HG02571 (cell line): ENCODE results near the gene LDHAL6B.
"Not testable (repeated sequence)": the region's sequence is repeated elsewhere in the genome, so short reads cannot be mapped to it uniquely, and the experiment has no call there.

ENCODE experiments used
- ATAC-seq: cut with Tn5 transposase; IDR thresholded peaks from one replicate; pipeline ENCODE4 v1.9.1; 2021; ENCODE audit warnings: mild to moderate bottlenecking, moderate library complexity; ENCODE audit not compliant: unreplicated experiment

Gene LDHAL6B

GRCh38 chr15:59206623-59207183 is at the start of gene LDHAL6B:
Gene LDHAL6B (plus strand): TSS chr15:59206843. CDS start chr15:59206941, 98 bp downstream.
- no peak for ATAC-seq

DNA sequence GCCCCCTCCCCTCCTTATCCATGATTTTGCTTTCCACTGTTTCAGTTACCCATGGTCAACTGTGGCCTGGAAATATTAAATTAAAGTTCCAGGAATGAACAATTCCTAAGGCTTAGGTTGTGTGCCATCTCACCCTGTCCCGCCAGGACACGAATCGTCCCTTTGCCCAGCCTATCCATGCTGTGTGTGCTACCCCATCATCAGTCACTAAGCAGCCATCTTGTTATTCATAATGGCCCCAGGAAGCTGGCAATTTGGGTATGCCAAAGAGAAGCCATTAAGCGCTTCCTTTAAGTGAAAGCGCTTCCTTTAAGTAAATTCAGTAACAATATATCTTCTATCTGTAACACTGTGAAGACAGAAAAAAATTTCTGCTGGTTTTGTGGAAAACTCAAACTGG is 49.2 kb upstream of the LDHAL6B start:
- ATAC-seq = no peak

DNA sequence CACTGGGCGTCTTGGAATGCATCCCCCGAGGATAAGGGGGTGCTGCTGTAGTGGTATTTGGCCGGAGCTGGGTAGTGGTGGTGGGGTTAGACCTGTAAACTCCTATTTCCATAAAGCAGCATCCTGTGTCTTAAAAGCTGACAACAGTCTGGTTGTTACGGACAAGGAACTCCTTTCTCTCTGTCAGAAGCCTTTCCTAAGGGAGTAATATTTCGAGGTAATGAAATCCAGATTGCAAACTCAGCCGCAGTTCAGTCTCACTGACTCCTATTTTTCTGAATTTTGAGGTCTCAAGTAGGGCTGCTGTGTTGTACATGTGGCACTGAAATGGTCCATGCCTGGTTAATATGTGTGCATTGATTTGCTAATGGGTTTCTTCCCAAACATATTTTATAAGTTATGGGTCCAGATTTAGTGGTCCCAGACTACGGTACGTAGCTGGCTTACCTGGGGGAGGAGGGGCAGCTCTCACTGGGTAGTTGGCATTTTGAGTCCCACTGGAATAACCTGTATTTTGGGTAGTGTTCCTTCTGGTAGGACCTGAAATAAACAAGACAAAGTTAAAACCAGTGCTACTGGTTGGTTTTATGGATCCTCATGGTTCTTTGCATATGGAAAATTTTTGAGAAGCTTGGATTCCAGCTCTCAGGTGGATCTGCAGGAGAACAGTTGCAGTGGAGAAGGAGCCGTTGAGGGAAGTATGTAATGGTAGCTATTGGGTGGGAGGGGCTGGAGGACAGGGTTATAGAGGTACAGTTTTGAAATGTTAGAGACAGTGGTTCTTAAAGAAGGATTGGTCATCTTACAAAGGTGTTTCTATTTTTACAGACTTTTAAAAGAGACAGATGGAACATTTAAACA is 48.6 kb upstream of the LDHAL6B start:
- no peak for ATAC-seq

GRCh38 chr15:59158701-59159034 is 48.0 kb upstream of the LDHAL6B start:
- ATAC-seq = no peak

DNA sequence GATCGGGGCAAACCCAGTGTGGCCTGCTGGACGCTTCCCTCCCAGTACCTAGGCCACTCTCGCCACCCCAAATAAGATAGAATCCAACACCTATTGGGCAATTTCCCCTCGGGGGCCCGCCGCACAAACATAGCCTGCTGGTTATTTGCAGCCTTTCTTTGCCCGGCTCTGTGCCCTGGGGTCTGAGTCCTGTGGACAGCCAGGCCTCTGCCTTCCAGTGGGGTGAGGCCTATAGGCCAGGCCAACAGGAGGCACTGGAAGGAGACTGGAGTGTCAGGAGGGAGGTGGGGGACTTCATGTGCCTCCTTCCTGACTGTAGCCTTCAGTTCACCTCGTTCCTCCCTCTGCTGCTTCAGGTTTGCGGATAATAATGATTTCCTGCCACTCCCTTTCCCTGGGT is 47.4 kb upstream of the LDHAL6B start:
- ATAC-seq = no peak

DNA sequence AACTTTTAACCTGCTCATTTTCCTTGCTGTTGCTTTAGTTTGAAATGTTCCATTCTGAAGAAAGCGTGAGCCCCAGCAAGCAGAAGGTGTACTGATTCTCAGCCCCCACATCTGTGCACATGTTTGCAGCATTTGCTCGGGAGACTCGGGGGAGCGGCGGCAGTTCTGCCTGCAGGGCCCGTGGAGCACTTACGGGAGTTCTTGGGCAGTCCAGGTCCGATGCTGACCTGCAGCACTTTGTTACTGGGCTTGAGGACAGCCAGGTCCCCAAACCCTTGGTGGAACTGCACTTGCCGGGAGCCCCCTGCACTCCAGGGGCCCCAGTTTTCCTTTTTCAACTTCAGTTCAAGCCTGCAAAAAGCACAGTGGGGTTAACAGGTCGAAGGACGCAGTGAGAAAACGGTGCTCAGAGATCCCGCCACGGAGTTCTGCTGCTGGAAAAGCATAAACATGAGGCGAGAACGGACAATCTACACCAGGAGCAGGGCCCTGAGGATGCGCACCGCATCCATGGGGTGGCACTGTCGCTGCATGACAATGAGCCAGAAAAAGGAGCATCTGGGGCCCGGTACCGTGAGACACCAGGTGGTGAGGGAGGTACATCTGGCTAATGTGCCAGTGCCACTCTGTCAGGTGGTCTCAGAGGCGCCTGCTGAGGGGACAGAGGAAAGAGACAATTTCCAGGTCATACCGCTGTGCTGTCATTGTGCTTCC is 45.6 kb upstream of the LDHAL6B start:
- ATAC-seq = no peak

GRCh38 chr15:59162080-59162479 is 44.6 kb upstream of the LDHAL6B start:
- ATAC-seq = not testable (repeated sequence)

DNA sequence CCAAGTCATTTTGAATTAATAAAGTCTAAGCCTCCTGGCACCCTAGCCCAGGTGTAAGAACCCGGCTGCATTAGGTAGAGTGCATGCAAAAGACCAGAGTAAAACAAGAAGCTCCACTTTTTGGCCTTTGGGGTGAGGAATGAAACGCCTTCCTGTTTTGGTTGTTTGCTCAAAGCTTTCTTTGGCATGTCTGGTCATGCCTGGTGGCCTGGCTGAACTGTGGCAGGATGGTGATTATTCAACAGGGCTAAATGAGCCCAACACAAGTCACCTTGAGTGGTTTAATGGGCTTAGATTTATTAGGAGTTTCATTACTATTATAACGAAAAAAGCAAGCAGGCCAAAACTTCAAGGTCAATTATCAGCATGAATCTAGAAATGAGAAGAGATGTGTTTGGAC is 40.9 kb upstream of the LDHAL6B start:
- no peak for ATAC-seq

DNA sequence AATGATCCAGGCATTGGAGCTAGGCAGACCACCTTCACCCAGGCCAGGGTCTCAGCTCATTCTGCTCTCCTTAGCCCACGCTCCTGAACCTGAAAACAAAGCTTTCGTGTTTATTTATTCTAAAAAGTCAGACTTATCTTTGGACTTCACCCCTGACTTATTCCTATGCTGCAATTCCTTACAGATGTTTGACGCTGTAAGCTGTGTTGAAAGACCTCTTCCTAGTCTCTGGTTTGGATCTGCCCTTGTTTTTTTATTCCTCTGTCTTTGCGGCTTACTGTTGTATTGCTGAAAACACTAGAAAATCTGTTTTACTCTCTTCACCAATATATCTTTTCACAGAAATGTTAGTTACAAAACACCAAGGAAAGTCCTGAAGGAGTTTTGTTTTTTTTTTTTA is 40.5 kb upstream of the LDHAL6B start:
- ATAC-seq = no peak

DNA sequence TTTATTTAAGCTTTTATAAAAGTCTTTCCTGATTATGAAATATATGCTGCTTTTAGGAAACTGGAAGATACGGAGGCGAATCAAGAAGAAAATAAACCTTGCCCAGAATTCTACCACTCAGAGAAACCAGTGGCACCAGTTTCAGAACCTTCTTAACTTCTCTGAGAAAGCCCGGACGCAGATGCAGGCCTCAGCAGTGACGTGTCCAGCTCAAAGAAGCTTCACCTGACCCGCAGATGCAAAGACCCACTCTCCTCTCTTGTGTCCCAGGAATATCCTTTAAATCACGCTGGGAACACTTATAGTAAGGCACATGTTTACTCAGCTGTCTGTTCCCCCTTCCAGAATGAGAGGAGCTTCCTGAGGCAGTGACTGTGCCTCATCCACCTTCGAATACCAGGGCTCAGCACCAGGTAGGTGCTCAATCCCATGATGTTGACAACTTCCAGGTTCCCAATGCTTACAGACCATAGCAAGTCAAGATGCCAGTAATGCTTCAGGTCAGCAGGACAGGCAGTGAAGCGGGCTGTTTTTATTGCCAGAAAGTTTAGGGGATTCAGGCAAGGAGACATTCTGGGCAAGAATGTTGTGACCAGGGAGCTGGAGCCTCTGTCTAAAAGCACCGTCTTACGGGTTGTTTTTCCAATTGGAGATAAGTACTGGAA is 39.9 kb upstream of the LDHAL6B start:
- no peak for ATAC-seq

- ATAC-seq = no peak
These were observed 38.1 kb upstream of the LDHAL6B start for GRCh38 chr15:59168536-59168935.

GRCh38 chr15:59169251-59169708 is 37.4 kb upstream of the LDHAL6B start:
- no peak for ATAC-seq

DNA sequence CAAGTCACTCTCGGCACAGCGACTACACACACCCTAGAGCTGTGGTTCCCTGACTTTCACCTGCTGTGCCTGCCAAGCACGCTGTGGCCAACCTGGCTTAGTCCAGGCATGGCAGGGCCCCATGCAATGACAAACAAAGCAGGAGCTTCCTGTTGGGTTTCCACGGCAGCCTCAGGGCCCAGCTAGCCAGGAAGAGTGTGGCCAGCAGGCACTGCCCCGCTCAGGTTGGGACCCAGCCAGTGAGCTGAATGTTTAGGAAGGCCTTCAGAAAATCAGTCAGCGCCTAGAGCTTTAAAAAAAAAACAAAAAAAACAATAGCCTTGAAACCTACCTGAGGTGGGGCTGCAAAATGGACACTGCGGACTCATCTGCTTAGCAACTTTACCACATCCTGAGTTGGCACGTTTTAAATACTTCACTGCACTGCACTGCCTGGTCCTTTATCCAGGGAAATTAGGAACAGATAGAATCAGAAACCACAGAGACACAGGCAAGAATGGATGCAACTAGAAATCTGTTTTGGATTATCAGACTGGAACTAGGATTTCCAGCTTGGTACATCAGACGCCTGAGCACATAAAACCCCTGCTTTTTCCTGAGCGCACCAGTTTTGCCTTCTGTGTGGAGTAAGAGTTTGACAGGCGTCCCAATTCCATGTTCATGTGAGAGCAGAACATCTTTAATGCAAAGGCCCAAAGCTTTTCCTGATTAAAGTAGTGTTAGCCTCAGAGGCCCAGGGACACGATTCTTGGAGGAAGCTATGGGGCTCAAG is 36.2 kb upstream of the LDHAL6B start:
- no peak for ATAC-seq

DNA sequence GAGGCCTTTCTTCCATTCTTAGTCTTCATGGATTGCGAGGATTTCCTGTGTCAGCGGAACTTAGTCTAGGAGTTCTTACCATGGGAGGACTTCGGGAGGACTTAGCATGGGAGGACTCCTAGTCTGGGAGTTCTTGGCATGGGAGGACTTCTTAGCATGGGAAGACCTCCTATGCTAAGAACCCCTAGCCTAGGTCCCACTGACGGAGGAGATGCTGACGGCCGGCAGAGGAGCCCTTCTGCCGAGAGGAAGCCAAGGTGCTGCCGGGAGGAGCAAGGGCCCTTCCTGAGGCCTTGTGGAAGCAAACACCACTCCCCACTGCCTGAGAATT is 35.6 kb upstream of the LDHAL6B start:
- ATAC-seq = no peak

DNA sequence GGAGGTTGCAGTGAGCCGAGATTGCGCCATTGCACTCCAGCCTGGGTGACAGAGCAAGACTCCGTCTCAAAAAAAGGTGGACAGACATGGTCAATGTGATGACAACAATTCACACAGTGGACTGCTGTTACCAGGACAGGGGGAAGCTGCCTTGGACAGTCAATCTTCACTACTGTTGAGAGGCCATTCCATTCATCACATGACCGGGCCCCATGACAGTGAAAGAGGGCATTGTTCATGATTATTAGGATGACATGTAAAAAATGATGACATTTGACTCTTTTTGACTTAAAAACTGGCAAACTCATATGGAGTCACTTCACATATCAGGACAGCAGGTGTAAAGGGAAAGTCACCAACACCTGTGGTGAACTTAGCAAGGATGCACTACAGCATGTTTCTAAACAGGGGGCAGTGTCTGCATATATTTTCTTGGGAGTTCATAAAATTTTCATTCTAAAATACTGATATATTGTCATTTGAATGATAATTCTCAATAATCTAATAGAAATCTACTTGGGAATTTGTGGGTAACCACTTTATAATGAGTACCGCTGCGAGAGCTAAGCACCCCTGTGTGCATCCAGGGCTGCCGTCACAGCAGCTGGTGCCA is 34.2 kb upstream of the LDHAL6B start:
- ATAC-seq = no peak

DNA sequence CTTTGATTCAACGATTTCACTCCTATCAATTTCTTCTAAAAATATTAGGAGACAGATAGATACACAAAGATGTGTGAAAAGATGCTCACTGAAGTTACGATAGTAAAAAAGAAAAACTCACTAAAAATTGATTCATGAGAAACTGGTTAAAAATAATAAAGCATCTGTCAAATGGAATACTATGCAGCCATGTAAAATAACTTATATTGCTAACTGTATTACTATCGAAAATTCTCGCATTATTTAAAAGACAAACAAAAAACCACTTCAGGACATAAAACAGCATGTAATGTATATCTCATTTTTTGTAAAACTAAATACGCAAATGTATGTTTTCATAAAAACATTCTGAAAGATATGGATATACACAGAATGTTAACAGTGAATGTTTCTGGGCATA is 33.4 kb upstream of the LDHAL6B start:
- ATAC-seq = no peak

- ATAC-seq = no peak
These were observed 32.4 kb upstream of the LDHAL6B start for GRCh38 chr15:59174151-59174834.

GRCh38 chr15:59174835-59175831 is 31.5 kb upstream of the LDHAL6B start:
- peak; percentile 71 for ATAC-seq
